ENCODE data around the gene MTCL1.

Gene MTCL1

DNA sequence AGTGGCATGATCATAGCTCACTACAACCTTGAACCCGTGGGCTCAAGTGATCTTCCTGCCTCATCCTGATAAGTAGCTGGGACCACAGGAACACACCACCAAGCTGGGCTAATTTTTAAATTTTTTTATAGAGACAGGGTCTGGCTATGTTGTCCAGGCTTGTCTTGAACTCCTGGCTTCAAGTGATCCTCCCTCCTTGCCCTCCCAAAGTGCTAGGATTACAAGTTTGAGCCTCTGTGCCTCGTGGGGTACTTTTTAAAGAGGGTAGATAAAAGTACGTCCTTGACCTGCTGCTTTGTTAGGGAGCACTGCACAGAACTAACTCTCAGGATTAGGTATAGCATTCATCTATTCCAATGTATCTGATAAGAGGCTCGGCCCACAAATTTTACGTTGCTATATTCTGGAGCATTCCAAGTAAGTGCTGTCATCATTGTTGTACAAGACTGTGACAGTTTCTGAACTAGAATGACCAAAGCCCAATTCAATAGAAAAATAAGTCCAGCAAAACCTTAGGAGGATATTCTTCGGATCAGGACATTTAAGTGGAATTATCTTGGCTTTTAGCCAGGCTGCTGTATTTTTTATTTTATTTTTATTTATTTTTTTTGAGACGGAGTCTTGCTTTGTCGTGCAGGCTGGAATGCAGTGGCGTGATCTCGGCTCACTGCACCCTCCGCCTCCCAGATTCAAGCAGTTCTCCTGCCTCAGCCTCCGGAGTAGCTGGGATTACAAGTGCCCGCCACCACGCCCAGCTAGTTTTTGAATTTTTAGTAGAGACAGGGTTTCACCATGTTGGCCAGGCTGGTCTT, 4.1 kb downstream of the MTCL1 start:
- TF ChIP-seq EZH2 (IDR thresholded peaks at IDR 0.05; ENCODE audit: borderline replicate concordance, low read length): no peak
- TF ChIP-seq, protein P1, sequence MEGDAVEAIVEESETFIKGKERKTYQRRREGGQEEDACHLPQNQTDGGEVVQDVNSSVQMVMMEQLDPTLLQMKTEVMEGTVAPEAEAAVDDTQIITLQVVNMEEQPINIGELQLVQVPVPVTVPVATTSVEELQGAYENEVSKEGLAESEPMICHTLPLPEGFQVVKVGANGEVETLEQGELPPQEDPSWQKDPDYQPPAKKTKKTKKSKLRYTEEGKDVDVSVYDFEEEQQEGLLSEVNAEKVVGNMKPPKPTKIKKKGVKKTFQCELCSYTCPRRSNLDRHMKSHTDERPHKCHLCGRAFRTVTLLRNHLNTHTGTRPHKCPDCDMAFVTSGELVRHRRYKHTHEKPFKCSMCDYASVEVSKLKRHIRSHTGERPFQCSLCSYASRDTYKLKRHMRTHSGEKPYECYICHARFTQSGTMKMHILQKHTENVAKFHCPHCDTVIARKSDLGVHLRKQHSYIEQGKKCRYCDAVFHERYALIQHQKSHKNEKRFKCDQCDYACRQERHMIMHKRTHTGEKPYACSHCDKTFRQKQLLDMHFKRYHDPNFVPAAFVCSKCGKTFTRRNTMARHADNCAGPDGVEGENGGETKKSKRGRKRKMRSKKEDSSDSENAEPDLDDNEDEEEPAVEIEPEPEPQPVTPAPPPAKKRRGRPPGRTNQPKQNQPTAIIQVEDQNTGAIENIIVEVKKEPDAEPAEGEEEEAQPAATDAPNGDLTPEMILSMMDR (IDR thresholded peaks at IDR 0.05; ENCODE audit: low read length): no peak
- peak overlapping the region; percentile 87 for H3K4me2 ChIP-seq (ENCODE audit: low read length)
- H3K9ac ChIP-seq (ENCODE audit: low read length): peak overlapping the region; percentile 62; the same call in 1 of the 2 replicates
- no peaks in the 10 kb centered on the region for H3K9me3 ChIP-seq (ENCODE audit: low read length)
- no peaks in the 10 kb centered on the region for H3K27me3 ChIP-seq (ENCODE audit: insufficient read depth, low read length)
- peak overlapping the region; percentile 73 for H3K27ac ChIP-seq (ENCODE audit: low read depth, low read length, poor library complexity, severe bottlenecking)
- peak overlapping the region; percentile 69 for H3K4me3 ChIP-seq (ENCODE audit: low read depth, low read length, poor library complexity, severe bottlenecking)
- H3K79me2 ChIP-seq (ENCODE audit: insufficient read depth, low read length): peaks cover 40% of the 10 kb centered on the region
- H3K4me1 ChIP-seq (ENCODE audit: insufficient read depth, low read length, severe bottlenecking): peaks cover 43% of the 10 kb centered on the region
- H4K20me1 ChIP-seq (ENCODE audit: insufficient read depth, low read length): no peaks in the 10 kb centered on the region
- no peaks in the 10 kb centered on the region for H3F3A ChIP-seq (ENCODE audit: insufficient read depth, low read length)
- peaks cover 13% of the 10 kb centered on the region; the same call in 1 of the 2 replicates for H3K36me3 ChIP-seq (ENCODE audit: insufficient read depth, low read length)
- H3K9me2 ChIP-seq (ENCODE audit: low read depth, low read length): no peaks in the 10 kb centered on the region
- no peak overlapping the region for H2AFZ ChIP-seq (ENCODE audit: low read length)

DNA sequence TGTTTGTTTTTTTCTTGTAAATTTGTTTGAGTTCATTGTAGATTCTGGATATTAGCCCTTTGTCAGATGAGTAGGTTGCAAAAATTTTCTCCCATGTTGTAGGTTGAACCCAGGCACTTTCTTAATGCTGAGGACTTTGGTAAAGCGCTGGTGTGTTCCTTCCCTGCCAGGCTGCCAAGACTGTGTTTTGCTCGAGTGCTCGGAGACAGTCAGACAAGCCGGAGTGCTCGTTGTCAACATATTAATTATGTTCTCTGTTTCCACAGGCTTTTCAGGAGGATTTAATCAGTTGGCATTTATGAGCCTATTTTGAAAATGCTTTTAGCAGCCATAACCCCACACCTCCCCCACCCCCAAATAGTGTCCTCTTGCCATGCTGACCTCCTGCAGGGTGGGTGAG, 6.4 kb downstream of the MTCL1 start:
- Histone ChIP-seq H2AFZ (ENCODE audit: low read length) (no peak overlapping the region), H3K9me3 (ENCODE audit: low read length) (no peaks in the 10 kb centered on the region), H3K4me1 (ENCODE audit: insufficient read depth, low read length, severe bottlenecking) (peaks cover 57% of the 10 kb centered on the region), H3K4me2 (ENCODE audit: low read length) (no peak overlapping the region), H3K79me2 (ENCODE audit: insufficient read depth, low read length) (peaks cover 45% of the 10 kb centered on the region), H3K9ac (ENCODE audit: low read length) (no peak overlapping the region), H3K27ac (ENCODE audit: low read depth, low read length, poor library complexity, severe bottlenecking) (no peak overlapping the region), H3K36me3 (ENCODE audit: insufficient read depth, low read length) (peaks cover 15% of the 10 kb centered on the region; the same call in 1 of the 2 replicates), H3F3A (ENCODE audit: insufficient read depth, low read length) (no peaks in the 10 kb centered on the region), H3K4me3 (ENCODE audit: low read depth, low read length, poor library complexity, severe bottlenecking) (no peak overlapping the region), H3K27me3 (ENCODE audit: insufficient read depth, low read length) (no peaks in the 10 kb centered on the region), H4K20me1 (ENCODE audit: insufficient read depth, low read length) (no peaks in the 10 kb centered on the region), H3K9me2 (ENCODE audit: low read depth, low read length) (no peaks in the 10 kb centered on the region)
- no peak for TF ChIP-seq EZH2 (IDR thresholded peaks at IDR 0.05; ENCODE audit: borderline replicate concordance, low read length)
- TF ChIP-seq, protein P1 (IDR thresholded peaks at IDR 0.05; ENCODE audit: low read length): no peak

DNA sequence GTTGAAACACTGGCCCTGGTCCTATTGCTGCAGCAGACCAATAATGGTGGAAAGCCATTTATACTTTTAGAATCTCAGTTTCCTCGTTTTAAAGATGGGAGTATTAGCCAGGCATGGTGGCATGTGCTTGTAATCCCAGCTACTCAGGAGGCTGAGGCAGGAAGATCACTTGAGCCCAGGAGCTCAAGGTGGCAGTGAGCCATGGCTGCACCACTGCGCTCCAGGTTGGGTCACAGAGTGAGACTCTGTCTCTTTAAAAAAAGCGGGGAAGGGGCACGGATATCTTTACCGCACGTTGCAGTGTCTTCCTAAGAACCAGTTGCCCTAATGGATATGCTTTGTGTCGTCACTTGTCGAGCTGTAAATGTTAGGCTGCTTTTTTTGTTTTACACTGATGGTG, 8.3 kb downstream of the MTCL1 start:
- TF ChIP-seq EZH2 (IDR thresholded peaks at IDR 0.05; ENCODE audit: borderline replicate concordance, low read length): no peak
- TF ChIP-seq, protein P1 (IDR thresholded peaks at IDR 0.05; ENCODE audit: low read length): no peak
- no peak overlapping the region for H3K27ac ChIP-seq (ENCODE audit: low read depth, low read length, poor library complexity, severe bottlenecking)
- no peak overlapping the region for H2AFZ ChIP-seq (ENCODE audit: low read length)
- no peaks in the 10 kb centered on the region for H3K9me3 ChIP-seq (ENCODE audit: low read length)
- H3K79me2 ChIP-seq (ENCODE audit: insufficient read depth, low read length): peaks cover 49% of the 10 kb centered on the region
- H3K4me1 ChIP-seq (ENCODE audit: insufficient read depth, low read length, severe bottlenecking): peaks cover 60% of the 10 kb centered on the region
- H3K9me2 ChIP-seq (ENCODE audit: low read depth, low read length): no peaks in the 10 kb centered on the region
- no peak overlapping the region for H3K4me2 ChIP-seq (ENCODE audit: low read length)
- H4K20me1 ChIP-seq (ENCODE audit: insufficient read depth, low read length): no peaks in the 10 kb centered on the region
- H3K27me3 ChIP-seq (ENCODE audit: insufficient read depth, low read length): no peaks in the 10 kb centered on the region
- H3F3A ChIP-seq (ENCODE audit: insufficient read depth, low read length): no peaks in the 10 kb centered on the region
- H3K4me3 ChIP-seq (ENCODE audit: low read depth, low read length, poor library complexity, severe bottlenecking): no peak overlapping the region
- H3K9ac ChIP-seq (ENCODE audit: low read length): no peak overlapping the region
- H3K36me3 ChIP-seq (ENCODE audit: insufficient read depth, low read length): peaks cover 15% of the 10 kb centered on the region; the same call in 1 of the 2 replicates
